Keratinocyte (primary cell): ENCODE data around the gene RAPGEF1.

Source experiments
- EZH2 ChIP-seq: IDR thresholded peaks from one replicate; pipeline ENCODE4 v1.6.1; 2012; ENCODE audit warnings: inconsistent platforms, mild to moderate bottlenecking, low read length, moderate library complexity
- TF ChIP-seq, protein P1 (sequence below), 3 experiments: IDR thresholded peaks in 1 of 3; conservative IDR thresholded peaks in 1 of 3; optimal IDR thresholded peaks in 1 of 3; 2 replicates in 2 of 3; 3 replicates in 1 of 3; pipeline versions ENCODE3 to v1.5.1; 2011; ENCODE audit warnings: low read length in 3 of 3, mild to moderate bottlenecking in 3 of 3, moderate library complexity in 2 of 3, control low read depth in 1 of 3, inconsistent platforms in 1 of 3; ENCODE audit not compliant: insufficient read depth in 2 of 3; ENCODE audit errors: extremely low read depth in 1 of 3

DNA sequence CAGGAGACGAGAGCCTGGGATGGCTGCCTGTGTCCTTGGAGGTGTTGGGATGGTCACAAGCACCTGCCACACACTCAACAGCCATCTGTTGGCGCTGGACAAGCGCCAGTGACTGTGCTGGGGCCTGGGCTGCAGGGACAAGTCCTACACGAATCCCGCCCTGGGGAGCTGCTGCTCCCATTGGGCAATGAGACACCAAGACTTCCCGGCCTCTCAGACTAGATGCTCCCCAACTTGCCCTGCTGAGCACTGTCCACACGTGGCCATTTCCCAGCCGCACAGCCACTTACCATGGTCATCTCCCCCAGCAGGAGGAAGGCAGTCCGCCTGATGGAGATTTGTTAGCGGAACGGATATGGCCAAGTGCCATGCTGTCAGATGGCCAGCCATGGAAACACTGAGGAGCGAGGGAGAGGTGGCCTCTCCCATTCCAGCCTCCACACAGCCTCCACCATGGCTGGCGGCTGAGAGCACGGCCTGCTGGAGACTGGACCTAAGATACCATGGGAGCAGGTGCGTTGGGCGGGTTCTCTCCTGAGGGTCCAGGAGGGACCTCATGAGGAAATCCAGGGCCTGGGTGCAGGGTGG is 150.7 kb downstream of the RAPGEF1 start:
- TF ChIP-seq, protein P1, sequence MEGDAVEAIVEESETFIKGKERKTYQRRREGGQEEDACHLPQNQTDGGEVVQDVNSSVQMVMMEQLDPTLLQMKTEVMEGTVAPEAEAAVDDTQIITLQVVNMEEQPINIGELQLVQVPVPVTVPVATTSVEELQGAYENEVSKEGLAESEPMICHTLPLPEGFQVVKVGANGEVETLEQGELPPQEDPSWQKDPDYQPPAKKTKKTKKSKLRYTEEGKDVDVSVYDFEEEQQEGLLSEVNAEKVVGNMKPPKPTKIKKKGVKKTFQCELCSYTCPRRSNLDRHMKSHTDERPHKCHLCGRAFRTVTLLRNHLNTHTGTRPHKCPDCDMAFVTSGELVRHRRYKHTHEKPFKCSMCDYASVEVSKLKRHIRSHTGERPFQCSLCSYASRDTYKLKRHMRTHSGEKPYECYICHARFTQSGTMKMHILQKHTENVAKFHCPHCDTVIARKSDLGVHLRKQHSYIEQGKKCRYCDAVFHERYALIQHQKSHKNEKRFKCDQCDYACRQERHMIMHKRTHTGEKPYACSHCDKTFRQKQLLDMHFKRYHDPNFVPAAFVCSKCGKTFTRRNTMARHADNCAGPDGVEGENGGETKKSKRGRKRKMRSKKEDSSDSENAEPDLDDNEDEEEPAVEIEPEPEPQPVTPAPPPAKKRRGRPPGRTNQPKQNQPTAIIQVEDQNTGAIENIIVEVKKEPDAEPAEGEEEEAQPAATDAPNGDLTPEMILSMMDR (optimal IDR thresholded peaks at IDR 0.05 in 1 of 3, IDR thresholded peaks at IDR 0.05 in 1 of 3, conservative IDR thresholded peaks at IDR 0.05 in 1 of 3; ENCODE audit: extremely low read depth in 1 of 3, insufficient read depth in 2 of 3, low read length in 3 of 3) = no peak
- no peak for TF ChIP-seq EZH2
